A673 (cell line): ENCODE data around the gene CSPG4. TPM values are rescaled to one million over a fixed set of nuclear protein-coding genes. Genes with fewer than 3 reads are reported as not detected.
A peak's percentile ranks its signal among the peaks of the same experiment; 100 is the strongest.
"Not testable (repeated sequence)": the region's sequence is repeated elsewhere in the genome, so short reads cannot be mapped to it uniquely, and the experiment has no call there.

Experiments used
- BruUV-seq: library from RNA; stranded (reverse); fragments of 400-500 nt; replicated peaks from 2 replicates; lab custom pipeline; 2021; lab: Mats Ljungman, UMichigan
- CTCF ChIA-PET: fragments of 300-600 bp; sonication (Branson Sonifier 250); formaldehyde crosslinking; loops from one replicate; lab custom pipeline; 2022; ENCODE audit warnings: antibody characterized with exemption; lab: Charles Lee
- POLR2A ChIA-PET: fragments of 300-600 bp; sonication (Branson Sonifier 250); formaldehyde crosslinking; loops from one replicate; lab custom pipeline; 2022; ENCODE audit warnings: antibody characterized with exemption; ENCODE audit not compliant: low non-redundant PET; lab: Charles Lee
- DNase-seq: peaks from one replicate; pipeline ENCODE4 v3.0.0-alpha.2; 2015; ENCODE audit warnings: low spot score
- H3K27ac ChIP-seq: fragments of 200-600 bp; sonication (generic); 2 replicates; pipeline ENCODE4 v1.5.1; 2016; ENCODE audit warnings: mixed run types, low read depth, mild to moderate bottlenecking, mixed read lengths, antibody characterized with exemption, low read length; ENCODE audit not compliant: poor library complexity, severe bottlenecking
- H3K27me3 ChIP-seq: fragments of 200-600 bp; sonication (generic); replicated peaks from 2 replicates; pipeline ENCODE4 v1.6.1; 2017; ENCODE audit warnings: mixed run types, low read depth, mild to moderate bottlenecking, mixed read lengths, antibody characterized with exemption, low read length; ENCODE audit not compliant: insufficient read depth, poor library complexity
- H3K36me3 ChIP-seq: fragments of 200-600 bp; sonication (generic); 2 replicates; pipeline ENCODE4 v1.6.1; 2016; ENCODE audit warnings: mixed run types, mild to moderate bottlenecking, mixed read lengths, antibody characterized with exemption, low read length; ENCODE audit not compliant: insufficient read depth, poor library complexity, severe bottlenecking
- H3K4me1 ChIP-seq: fragments of 200-600 bp; sonication (generic); 2 replicates; pipeline ENCODE4 v1.6.1; 2017; ENCODE audit warnings: mixed run types, mild to moderate bottlenecking, mixed read lengths, antibody characterized with exemption, low read length; ENCODE audit not compliant: insufficient read depth, poor library complexity, severe bottlenecking
- H3K4me3 ChIP-seq: fragments of 200-600 bp; sonication (generic); 2 replicates; pipeline ENCODE4 v1.5.1; 2016; ENCODE audit warnings: low read depth, mixed run types, mild to moderate bottlenecking, mixed read lengths, low read length; ENCODE audit not compliant: poor library complexity, severe bottlenecking
- H3K9me3 ChIP-seq: fragments of 200-600 bp; sonication (generic); 2 replicates; pipeline ENCODE4 v1.6.1; 2016; ENCODE audit warnings: mixed run types, low read depth, mild to moderate bottlenecking, mixed read lengths, antibody characterized with exemption, low read length; ENCODE audit not compliant: poor library complexity, severe bottlenecking
- CTCF ChIP-seq: fragments of 300-800, 200-600 bp; sonication (generic); conservative IDR thresholded peaks from 2 replicates; pipeline ENCODE4 v1.5.1; 2017; ENCODE audit warnings: low read depth, mild to moderate bottlenecking, antibody characterized with exemption, low read length, moderate library complexity, mixed read lengths
- EZH2 ChIP-seq: fragments of 200-600 bp; sonication (generic); IDR thresholded peaks from 2 replicates; pipeline ENCODE4 v1.6.1; 2017; ENCODE audit warnings: borderline replicate concordance, low read depth, mild to moderate bottlenecking, mixed read lengths, antibody characterized with exemption, low read length; ENCODE audit not compliant: poor library complexity, severe bottlenecking
- intact Hi-C: fragments of 100-400 bp; cut with micrococcal nuclease; formaldehyde crosslinking; loops from one replicate; pipeline ENCODE4 v1.10.0; 2022; ENCODE audit not compliant: unreplicated experiment
- total RNA-seq: library from RNA; stranded (reverse); gene quantifications from 2 replicates; pipeline ENCODE4 v1.2.3, GENCODE V29; 2021

CSPG4 gene
- total RNA-seq, 1 experiment from 2014 or later: 0.11 TPM

GRCh38 chr15:75683646-75684312 lies 28.9 kb downstream of the CSPG4 start:
- H3K27me3 ChIP-seq, BruUV-seq, H3K4me3 ChIP-seq, H3K36me3 ChIP-seq, POLR2A ChIA-PET, H3K27ac ChIP-seq, H3K4me1 ChIP-seq, H3K9me3 ChIP-seq: not testable (repeated sequence)
- CTCF ChIA-PET: interaction anchor here (0.6 to 1.1 kb wide), 5 partner anchors 45 to 654 kb away, joined by 4 to 8 read pairs (median 6); partner anchors contain the start of gene MAN2C1
- peak; percentile 86 for DNase-seq
- peak; percentile 77 for TF ChIP-seq CTCF
- intact Hi-C loops: loop anchor here (1.0 kb wide), 2 partner anchors 315 to 654 kb away; partner anchors contain the start of gene MAN2C1

GRCh38 chr15:75682181-75683135 lies 30.2 kb downstream of the CSPG4 start:
- H3K4me3 ChIP-seq: no peak overlapping the region
- ChIA-PET CTCF (interaction anchor here (1.0 kb wide), 1 partner anchor 315 kb away, joined by 4 read pairs; the partner anchor contains the start of gene MAN2C1), POLR2A (no interaction called here)

More at GRCh38 chr15:75682181-75683135, 30.2 kb downstream of the CSPG4 start:
- H3K36me3 ChIP-seq: no peaks in the 10 kb centered on the region
- H3K4me1 ChIP-seq: no peaks in the 10 kb centered on the region
- H3K9me3 ChIP-seq: no peaks in the 10 kb centered on the region
- DNase-seq: no peak
- no peaks in the 10 kb centered on the region for H3K27me3 ChIP-seq
- H3K27ac ChIP-seq: no peak overlapping the region
- intact Hi-C loops: loop anchor here (1.0 kb wide), 2 partner anchors 314 to 653 kb away; partner anchors contain the start of gene MAN2C1
- no peak for TF ChIP-seq CTCF
- TF ChIP-seq EZH2: no peak
- BruUV-seq: no TSS peak
